Esophagus muscularis mucosa (tissue), 4 donors: ENCODE data around the gene PLBD2. TPM values are rescaled to one million over a fixed set of nuclear protein-coding genes. Genes with fewer than 3 reads are reported as not detected.

Source experiments
- DNase-seq: peaks from one replicate; pipeline ENCODE4 v3.0.0-alpha.2; 2017; ENCODE audit errors: extremely low spot score
- H3K27ac ChIP-seq, 4 donors: fragments of 200-600 bp; sonication (generic); replicated peaks in 1 of 4; 1 replicate in 3 of 4; 2 replicates in 1 of 4; pipeline ENCODE4 v1.5.1; 2016 to 2019; ENCODE audit warnings: mild to moderate bottlenecking in 1 of 4
- H3K27me3 ChIP-seq, 4 donors: fragments of 200-600 bp; sonication (generic); one replicate each; pipeline versions ENCODE4 v1.5.1 to v1.6.0; 2016 to 2019
- H3K36me3 ChIP-seq, 4 donors: fragments of 200-600 bp; sonication (generic); one replicate each; pipeline ENCODE4 v1.5.1; 2016 to 2019
- H3K4me1 ChIP-seq, 4 donors: fragments of 200-600 bp; sonication (generic); one replicate each; pipeline ENCODE4 v1.5.1; 2016 to 2019
- H3K4me3 ChIP-seq, 4 donors: fragments of 200-600 bp; sonication (generic); 1 replicate in 2 of 4; 2 replicates in 2 of 4; pipeline ENCODE4 v1.5.1; 2016 to 2019; ENCODE audit warnings: mild to moderate bottlenecking in 4 of 4, moderate library complexity in 1 of 4
- H3K9me3 ChIP-seq, 4 donors: fragments of 200-600 bp; sonication (generic); 1 replicate in 3 of 4; 2 replicates in 1 of 4; pipeline ENCODE4 v1.5.1; 2016 to 2019
- EP300 ChIP-seq: sonication (generic); formaldehyde crosslinking; IDR thresholded peaks from one replicate; pipeline ENCODE4 v1.6.1; 2017; ENCODE audit warnings: antibody characterized with exemption
- POLR2A ChIP-seq: fragments of 450-650 bp; IDR thresholded peaks from one replicate; pipeline ENCODE4 v1.6.1; 2017; ENCODE audit warnings: antibody characterized with exemption, moderate library complexity, mild to moderate bottlenecking, low read depth
- POLR2AphosphoS5 ChIP-seq, 2 donors: sonication (generic); formaldehyde crosslinking; IDR thresholded peaks; one replicate each; pipeline ENCODE4 v1.6.1; 2017; ENCODE audit warnings: antibody characterized with exemption in 2 of 2
- WGBS: methylation state at CpG from one replicate; pipeline ENCODE4 v1.1.5; 2018; 5-methylcytosine and 5-hydroxymethylcytosine counted together
- intact Hi-C: fragments of 100-400 bp; cut with DNase I; formaldehyde crosslinking; loops from one replicate; pipeline ENCODE4 v1.15.1; 2023
- total RNA-seq, 4 donors: library from RNA; depleted of rRNA; stranded (reverse); fragments of >200 nt; gene quantifications; one replicate each; pipeline versions ENCODE4 v1.1.0 to v1.2.1, GENCODE V29; 2016
- TF ChIP-seq, protein P1 (sequence below), 3 experiments: fragments of 200-600 bp in 2 of 3; fragments of 450-650 bp in 1 of 3; sonication (generic) in 2 of 3; IDR thresholded peaks; one replicate each; pipeline ENCODE4 v1.5.1; 2017 to 2019; ENCODE audit warnings: antibody characterized with exemption in 3 of 3, mild to moderate bottlenecking in 2 of 3, moderate library complexity in 1 of 3

Gene PLBD2
- total RNA-seq, 4 donors from 2014 or later, result 30.2 to 60.9 (median 33.1) TPM

DNA sequence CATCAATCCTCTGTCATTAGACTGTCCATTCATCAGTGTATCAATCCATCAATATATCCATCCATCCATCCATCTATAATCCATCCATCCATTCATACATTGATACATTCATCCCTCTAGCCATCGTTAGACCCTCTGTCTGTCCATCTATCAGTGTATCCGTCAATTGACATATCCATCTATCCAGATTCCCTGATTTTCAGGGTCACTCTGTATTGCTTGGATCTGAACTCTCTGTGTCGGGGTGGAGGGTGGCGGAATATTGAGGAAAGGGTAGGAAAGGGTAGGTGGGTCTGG lies 80.9 kb downstream of the PLBD2 start:
- Histone ChIP-seq H3K27ac (no peak overlapping the region), H3K4me1 (no peaks in the 10 kb centered on the region), H3K4me3 (no peak overlapping the region), H3K9me3 (no peaks in the 10 kb centered on the region), H3K27me3 (peaks cover 0 to 42% (median 0%) of the 10 kb centered on the region in 4 donors), H3K36me3 (no peaks in the 10 kb centered on the region)
- no peak for TF ChIP-seq POLR2A
- TF ChIP-seq POLR2AphosphoS5 (IDR thresholded peaks at IDR 0.05), result no peak
- TF ChIP-seq, protein P1, sequence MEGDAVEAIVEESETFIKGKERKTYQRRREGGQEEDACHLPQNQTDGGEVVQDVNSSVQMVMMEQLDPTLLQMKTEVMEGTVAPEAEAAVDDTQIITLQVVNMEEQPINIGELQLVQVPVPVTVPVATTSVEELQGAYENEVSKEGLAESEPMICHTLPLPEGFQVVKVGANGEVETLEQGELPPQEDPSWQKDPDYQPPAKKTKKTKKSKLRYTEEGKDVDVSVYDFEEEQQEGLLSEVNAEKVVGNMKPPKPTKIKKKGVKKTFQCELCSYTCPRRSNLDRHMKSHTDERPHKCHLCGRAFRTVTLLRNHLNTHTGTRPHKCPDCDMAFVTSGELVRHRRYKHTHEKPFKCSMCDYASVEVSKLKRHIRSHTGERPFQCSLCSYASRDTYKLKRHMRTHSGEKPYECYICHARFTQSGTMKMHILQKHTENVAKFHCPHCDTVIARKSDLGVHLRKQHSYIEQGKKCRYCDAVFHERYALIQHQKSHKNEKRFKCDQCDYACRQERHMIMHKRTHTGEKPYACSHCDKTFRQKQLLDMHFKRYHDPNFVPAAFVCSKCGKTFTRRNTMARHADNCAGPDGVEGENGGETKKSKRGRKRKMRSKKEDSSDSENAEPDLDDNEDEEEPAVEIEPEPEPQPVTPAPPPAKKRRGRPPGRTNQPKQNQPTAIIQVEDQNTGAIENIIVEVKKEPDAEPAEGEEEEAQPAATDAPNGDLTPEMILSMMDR (IDR thresholded peaks at IDR 0.05), result no peak
- TF ChIP-seq EP300, result no peak
- intact Hi-C loops, result no loop called here
- 41% methylated on average over 4 of the region's 4 CpGs for WGBS
- no peak for DNase-seq

DNA sequence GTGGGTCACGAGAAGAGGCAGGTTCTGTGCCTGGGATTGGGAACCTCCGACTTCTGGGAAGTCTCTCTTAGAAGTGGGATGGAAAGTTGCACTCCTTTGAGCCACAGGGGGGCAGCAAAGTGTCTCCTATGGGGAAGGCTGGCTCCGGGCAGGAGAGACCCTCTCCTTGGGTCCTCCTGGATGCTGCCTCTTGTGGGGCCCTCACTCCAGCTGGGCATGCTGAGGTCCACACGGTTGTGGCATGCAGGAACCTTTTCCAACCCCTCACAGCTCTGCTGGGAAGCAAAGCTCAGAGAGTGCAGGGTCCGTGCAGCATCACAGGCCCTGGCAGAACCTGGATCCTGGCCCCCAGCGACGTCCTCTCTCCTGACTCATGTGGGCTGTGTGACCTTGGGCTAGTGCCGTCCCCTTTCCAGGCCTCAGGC lies 81.2 kb downstream of the PLBD2 start:
- Histone ChIP-seq H3K27ac (no peak overlapping the region), H3K36me3 (no peaks in the 10 kb centered on the region), H3K27me3 (peaks cover 0 to 42% (median 0%) of the 10 kb centered on the region in 4 donors), H3K4me1 (no peaks in the 10 kb centered on the region), H3K4me3 (no peak overlapping the region), H3K9me3 (no peaks in the 10 kb centered on the region)
- intact Hi-C loops, result no loop called here
- 22% methylated on average over 7 of the region's 8 CpGs for WGBS
- TF ChIP-seq, protein P1 (IDR thresholded peaks at IDR 0.05), result peak in 2 of 3 experiments; percentile 33 to 52
- TF ChIP-seq POLR2A, result no peak
- no peak for DNase-seq

- H3K4me3 ChIP-seq, result no peak overlapping the region
- no peaks in the 10 kb centered on the region for H3K36me3 ChIP-seq
- H3K4me1 ChIP-seq, result no peaks in the 10 kb centered on the region
- intact Hi-C loops, result no loop called here
- no peak overlapping the region for H3K27ac ChIP-seq
- no peak for TF ChIP-seq POLR2A
- TF ChIP-seq, protein P1 (IDR thresholded peaks at IDR 0.05), result no peak
- no peak for TF ChIP-seq POLR2AphosphoS5 (IDR thresholded peaks at IDR 0.05)
- no peak for TF ChIP-seq EP300
- no peaks in the 10 kb centered on the region for H3K9me3 ChIP-seq
- DNase-seq, result no peak
- 69% methylated on average over 7 of the region's 7 CpGs for WGBS
- peaks cover 0 to 43% (median 0%) of the 10 kb centered on the region in 4 donors for H3K27me3 ChIP-seq
These were observed 81.9 kb downstream of the PLBD2 start for GRCh38 chr12:113440336-113440735.

Other genes with a start within 250 kb of the PLBD2 start
- under 1 TPM in 1 of 4 donors, not detected in 3; 0.17 TPM for gene RASAL1, start 222.8 kb upstream of the PLBD2 start, total RNA-seq
- not detected for gene CFAP73, start 208.9 kb upstream of the PLBD2 start, total RNA-seq
- 10 to 100 TPM; 29.1 to 59.6 (median 52.7) TPM for gene DDX54, start 173.1 kb upstream of the PLBD2 start, total RNA-seq
- gene RITA1, start 172.9 kb upstream of the PLBD2 start, total RNA-seq, result 10 to 100 TPM; 12.3 to 21.4 (median 16.2) TPM
- 10 to 100 TPM; 31.1 to 54.0 (median 34.5) TPM for gene TPCN1, start 137.1 kb upstream of the PLBD2 start, total RNA-seq
- 10 to 100 TPM; 19.1 to 22.8 (median 19.8) TPM for gene SLC8B1, start 23.5 kb upstream of the PLBD2 start, total RNA-seq
- 10 to 100 TPM in 1 of 4 donors, not detected in 3; 13.6 TPM for gene SDS, start 45.3 kb downstream of the PLBD2 start, total RNA-seq
- 1 to 10 TPM; 2.7 to 5.6 (median 3.2) TPM for gene SDSL, start 63.8 kb downstream of the PLBD2 start, total RNA-seq
- not detected for gene LHX5, start 113.3 kb downstream of the PLBD2 start, total RNA-seq